AG04449 (cell line): ENCODE data around the gene SLC2A5.

ENCODE experiments used
- CTCF ChIA-PET: fragments of 350-600 bp; formaldehyde crosslinking; extraction: SDS; loops from one replicate; lab custom pipeline; 2021; ENCODE audit warnings: antibody characterized with exemption; lab: Yijun Ruan, JAX
- POLR2A ChIA-PET: fragments of 400-600, 350-600 bp; formaldehyde crosslinking; extraction: SDS; loops from one replicate; lab custom pipeline; 2020; ENCODE audit warnings: antibody characterized with exemption, inconsistent platforms; lab: Yijun Ruan, JAX
- DNase-seq: peaks from one replicate; pipeline ENCODE4 v3.0.0-alpha.2; 2010; ENCODE audit warnings: low read depth, low spot score
- H3K4me3 ChIP-seq: 2 replicates; pipeline ENCODE4 v1.5.1; 2011; ENCODE audit warnings: low read depth, mild to moderate bottlenecking, control low read depth, low read length
- TF ChIP-seq, protein P1 (sequence below): IDR thresholded peaks from one replicate; pipeline ENCODE4 v1.5.1; 2011; ENCODE audit warnings: mild to moderate bottlenecking, moderate library complexity, low read length, control low read depth, inconsistent platforms; ENCODE audit not compliant: insufficient read depth; ENCODE audit errors: missing control alignments

SLC2A5 gene

DNA sequence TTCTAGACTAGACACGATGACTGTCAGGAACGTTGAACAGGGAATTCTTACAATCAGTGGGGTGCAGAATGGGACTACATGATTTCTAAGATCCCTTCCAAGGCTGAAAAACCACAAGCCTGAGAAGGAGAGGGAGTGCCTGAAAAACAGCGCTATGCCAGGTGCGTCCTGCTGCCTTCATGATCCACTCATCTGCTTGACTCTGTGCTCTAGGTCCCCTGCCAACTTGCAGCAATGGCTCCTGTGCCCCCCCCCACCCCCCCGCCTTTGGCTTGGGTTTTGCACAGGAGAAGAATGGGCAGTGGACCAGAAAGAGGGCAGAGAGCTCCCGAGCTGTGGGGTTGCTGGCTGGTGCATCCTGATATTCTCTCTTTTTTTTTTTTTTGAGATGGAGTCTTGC lies 49.1 kb downstream of the SLC2A5 start:
- TF ChIP-seq, protein P1, sequence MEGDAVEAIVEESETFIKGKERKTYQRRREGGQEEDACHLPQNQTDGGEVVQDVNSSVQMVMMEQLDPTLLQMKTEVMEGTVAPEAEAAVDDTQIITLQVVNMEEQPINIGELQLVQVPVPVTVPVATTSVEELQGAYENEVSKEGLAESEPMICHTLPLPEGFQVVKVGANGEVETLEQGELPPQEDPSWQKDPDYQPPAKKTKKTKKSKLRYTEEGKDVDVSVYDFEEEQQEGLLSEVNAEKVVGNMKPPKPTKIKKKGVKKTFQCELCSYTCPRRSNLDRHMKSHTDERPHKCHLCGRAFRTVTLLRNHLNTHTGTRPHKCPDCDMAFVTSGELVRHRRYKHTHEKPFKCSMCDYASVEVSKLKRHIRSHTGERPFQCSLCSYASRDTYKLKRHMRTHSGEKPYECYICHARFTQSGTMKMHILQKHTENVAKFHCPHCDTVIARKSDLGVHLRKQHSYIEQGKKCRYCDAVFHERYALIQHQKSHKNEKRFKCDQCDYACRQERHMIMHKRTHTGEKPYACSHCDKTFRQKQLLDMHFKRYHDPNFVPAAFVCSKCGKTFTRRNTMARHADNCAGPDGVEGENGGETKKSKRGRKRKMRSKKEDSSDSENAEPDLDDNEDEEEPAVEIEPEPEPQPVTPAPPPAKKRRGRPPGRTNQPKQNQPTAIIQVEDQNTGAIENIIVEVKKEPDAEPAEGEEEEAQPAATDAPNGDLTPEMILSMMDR, result no peak
- H3K4me3 ChIP-seq, result no peak overlapping the region
- DNase-seq, result no peak
- ChIA-PET POLR2A (no interaction called here), CTCF (interaction anchor here (1.2 to 3.1 kb wide), 3 partner anchors 9 to 81 kb away, joined by 4 to 23 read pairs (median 4); no protein-coding TSS in a partner anchor)

DNA sequence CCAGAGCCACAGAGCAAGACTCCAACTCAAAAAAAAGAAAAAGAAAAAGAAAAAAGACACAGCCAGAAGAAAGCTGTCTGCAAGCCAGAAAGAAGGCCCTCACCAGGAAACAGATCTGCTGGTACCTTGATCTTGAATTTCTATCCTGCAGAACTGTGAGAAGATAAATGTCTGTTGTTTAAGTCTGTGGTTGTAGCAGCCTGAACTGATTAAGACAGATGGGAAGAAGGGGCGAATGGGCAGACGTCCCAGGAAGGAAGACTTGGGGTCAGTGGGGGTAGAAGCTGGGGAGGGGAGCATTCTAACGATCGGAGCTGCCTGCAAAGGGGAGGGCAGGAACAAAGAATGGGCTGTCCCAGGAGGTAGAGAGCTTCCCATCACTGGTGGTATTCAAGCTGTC lies 49.5 kb downstream of the SLC2A5 start:
- H3K4me3 ChIP-seq, result no peak overlapping the region
- TF ChIP-seq, protein P1, result no peak
- ChIA-PET POLR2A (no interaction called here), CTCF (interaction anchor here (1.2 to 3.1 kb wide), 4 partner anchors 9 to 82 kb away, joined by 3 to 23 read pairs (median 4); no protein-coding TSS in a partner anchor)
- DNase-seq, result no peak

DNA sequence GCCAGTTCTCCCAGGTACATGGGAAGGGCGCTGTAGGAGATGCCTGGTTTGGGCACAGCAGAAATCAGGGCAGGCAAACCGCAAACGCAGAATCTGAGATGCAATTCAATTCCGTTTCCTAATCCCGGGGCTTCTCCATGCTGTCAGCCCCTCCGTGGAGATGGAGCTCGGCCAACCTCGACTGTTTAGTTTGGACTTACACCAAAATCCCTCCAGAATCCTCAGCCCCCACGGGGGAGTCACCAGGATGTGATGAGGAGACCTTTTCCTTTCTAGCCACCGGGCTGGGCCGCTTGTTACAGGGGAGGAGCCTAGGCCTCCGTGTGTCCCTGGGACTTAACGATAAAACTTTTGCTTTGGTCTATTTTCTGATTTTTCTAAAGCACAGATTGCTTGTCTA lies 51.1 kb downstream of the SLC2A5 start:
- CTCF ChIA-PET, result interaction anchor here (1.5 kb wide), 1 partner anchor 9 kb away, joined by 3 read pairs; no protein-coding TSS in a partner anchor
- no peak for DNase-seq
- TF ChIP-seq, protein P1, result no peak

DNA sequence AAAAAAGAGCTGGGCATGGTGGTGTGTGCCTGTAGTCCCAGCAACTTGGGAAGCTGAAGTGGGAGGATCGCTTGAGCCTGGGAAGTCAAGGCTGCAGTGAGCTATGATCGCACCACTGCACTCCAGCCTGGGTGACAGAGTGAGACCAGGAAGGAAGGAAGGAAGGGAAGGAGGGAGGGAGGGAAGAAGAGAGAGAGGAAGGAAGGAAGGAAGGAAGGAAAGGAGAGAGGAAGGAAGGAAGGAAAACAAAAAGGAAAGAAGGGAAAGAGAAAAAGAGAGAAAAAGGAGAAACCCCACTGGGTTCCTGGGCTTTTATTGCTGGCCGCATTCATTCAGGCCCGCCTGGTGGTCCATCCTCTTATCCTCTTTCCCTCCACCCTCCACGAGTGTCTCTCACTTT lies 53.0 kb downstream of the SLC2A5 start:
- TF ChIP-seq, protein P1, result no peak
- no peak for DNase-seq
- no peak overlapping the region for H3K4me3 ChIP-seq
- ChIA-PET CTCF (interaction anchor here (1.3 to 5.6 kb wide), 3 partner anchors 12 to 98 kb away, joined by 4 to 43 read pairs (median 7); no protein-coding TSS in a partner anchor), POLR2A (no interaction called here)

More for the DNA sequence above, 51.1 kb downstream of the SLC2A5 start:
- H3K4me3 ChIP-seq, result no peak overlapping the region
- POLR2A ChIA-PET, result no interaction called here

DNA sequence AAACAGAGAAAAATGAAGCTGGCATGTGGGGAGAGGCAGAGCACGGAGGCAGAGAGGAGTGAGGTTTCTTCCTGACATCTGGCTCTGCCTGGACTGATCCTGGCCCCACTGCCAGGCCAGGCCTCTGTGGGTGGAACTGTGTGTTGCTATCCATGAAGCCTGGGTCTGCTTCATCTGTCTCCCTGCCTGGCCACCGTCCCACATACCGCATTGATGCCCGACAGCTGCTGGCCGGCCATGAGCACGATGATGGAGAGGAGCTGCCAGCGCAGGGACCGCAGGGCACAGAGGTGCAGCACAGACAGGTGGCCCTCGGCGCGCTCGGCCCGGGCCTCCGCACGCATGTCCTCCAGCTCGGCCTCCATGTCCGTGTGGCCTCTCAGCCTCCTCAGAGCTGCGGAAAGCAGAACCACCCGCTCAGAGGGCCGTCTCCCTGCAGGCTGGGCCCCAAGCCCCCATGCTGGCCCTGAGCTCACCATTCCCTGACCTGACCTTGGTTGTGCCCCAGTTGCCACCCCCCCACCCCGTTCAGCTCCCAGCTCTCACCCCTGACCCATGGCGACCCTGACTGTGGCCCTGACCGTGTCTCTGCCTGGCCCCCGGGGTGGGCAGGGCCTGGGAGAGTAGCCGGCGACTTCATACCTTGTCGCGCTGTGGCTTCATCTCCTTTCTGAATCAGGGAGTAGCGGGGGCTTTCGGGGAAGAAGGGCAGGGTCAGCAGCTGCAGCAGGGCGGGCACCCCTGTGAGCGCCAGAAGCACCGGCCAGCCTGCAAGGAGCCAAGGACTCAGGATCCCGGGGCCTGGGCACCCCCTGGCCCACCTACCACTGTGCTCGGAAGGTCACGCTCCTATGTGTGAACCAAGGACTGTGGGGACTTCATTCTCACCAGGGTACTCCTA lies 54.7 kb downstream of the SLC2A5 start:
- CTCF ChIA-PET, result interaction anchor here (0.8 to 13.0 kb wide), 8 partner anchors 8 to 96 kb away, joined by 3 to 157 read pairs (median 6); no protein-coding TSS in a partner anchor
- POLR2A ChIA-PET, result no interaction called here
- DNase-seq, result no peak
- TF ChIP-seq, protein P1, result no peak
- H3K4me3 ChIP-seq, result no peak overlapping the region

DNA sequence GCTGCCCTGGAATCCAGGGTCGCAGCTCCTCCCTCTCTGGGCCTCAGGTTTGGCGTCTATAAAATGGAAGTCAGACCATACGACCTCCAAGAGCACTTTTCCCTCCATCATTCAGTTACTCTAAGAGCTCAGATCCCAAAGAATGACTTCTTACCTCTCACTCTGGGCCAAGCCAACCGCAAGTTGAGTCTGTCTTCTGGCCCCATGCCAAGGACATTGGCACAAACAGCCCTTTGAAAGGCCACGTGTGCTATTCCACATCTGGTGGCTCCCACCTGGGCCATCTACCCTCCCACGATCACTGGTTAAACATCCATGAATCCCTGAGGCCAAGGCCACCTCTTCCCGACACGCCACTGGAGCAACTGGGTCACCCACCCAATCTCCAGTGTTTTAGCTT lies 55.6 kb downstream of the SLC2A5 start:
- POLR2A ChIA-PET, result no interaction called here
- no peak for DNase-seq
- no peak overlapping the region for H3K4me3 ChIP-seq
- TF ChIP-seq, protein P1, result no peak
- CTCF ChIA-PET, result interaction anchor here (1.5 to 13.0 kb wide), 4 partner anchors 9 to 90 kb away, joined by 3 to 157 read pairs (median 82); no protein-coding TSS in a partner anchor
